PC-9 (cell line): ENCODE results near the gene LCN12. TPM values are rescaled to one million over a fixed set of nuclear protein-coding genes. Genes with fewer than 3 reads are reported as not detected.

Source experiments
- BruUV-seq: library from RNA; stranded (reverse); fragments of 400-500 nt; replicated peaks from 2 replicates; lab custom pipeline; 2021; lab: Mats Ljungman, UMichigan
- CTCF ChIA-PET: fragments of 300-600 bp; sonication (Branson Sonifier 250); formaldehyde crosslinking; loops from one replicate; lab custom pipeline; 2022; ENCODE audit warnings: antibody characterized with exemption; lab: Charles Lee
- POLR2A ChIA-PET: fragments of 300-600 bp; sonication (Branson Sonifier 250); formaldehyde crosslinking; loops from one replicate; lab custom pipeline; 2022; ENCODE audit warnings: antibody characterized with exemption; ENCODE audit not compliant: unreplicated experiment; lab: Charles Lee
- DNase-seq, 2 experiments: peaks; one replicate each; pipeline versions ENCODE4 v3.0.0 to v3.0.0-alpha.2; 2015 to 2022; ENCODE audit warnings: mixed read lengths in 1 of 2
- H2AFZ ChIP-seq: fragments of 200-600 bp; sonication (generic); 2 replicates; pipeline ENCODE4 v1.8.1; 2017; ENCODE audit warnings: antibody characterized with exemption
- H3F3A ChIP-seq: fragments of 200-600 bp; sonication (generic); 2 replicates; pipeline ENCODE4 v1.8.1; 2017; ENCODE audit warnings: antibody characterized with exemption, mild to moderate bottlenecking, low read depth; ENCODE audit not compliant: insufficient read depth
- H3K27ac ChIP-seq: fragments of 200-600 bp; sonication (generic); 2 replicates; pipeline ENCODE4 v1.6.1; 2016; ENCODE audit warnings: mixed run types
- H3K27me3 ChIP-seq: fragments of 200-600 bp; sonication (generic); 2 replicates; pipeline ENCODE4 v1.6.1; 2016; ENCODE audit warnings: low read depth, mixed run types; ENCODE audit not compliant: insufficient read depth
- H3K36me3 ChIP-seq: fragments of 200-600 bp; sonication (generic); 2 replicates; pipeline ENCODE4 v1.6.1; 2016; ENCODE audit warnings: low read depth, mixed run types
- H3K4me1 ChIP-seq: fragments of 200-600 bp; sonication (generic); replicated peaks from 2 replicates; pipeline ENCODE4 v1.6.1; 2016; ENCODE audit warnings: mixed run types; ENCODE audit not compliant: insufficient read depth
- H3K4me2 ChIP-seq: fragments of 200-600 bp; sonication (generic); 2 replicates; pipeline ENCODE4 v1.6.1; 2017; ENCODE audit warnings: mixed run types
- H3K4me3 ChIP-seq: fragments of 200-600 bp; sonication (generic); 2 replicates; pipeline ENCODE4 v1.6.1; 2016; ENCODE audit warnings: mixed run types
- H3K79me2 ChIP-seq: fragments of 200-600 bp; sonication (generic); 2 replicates; pipeline ENCODE4 v1.6.1; 2017; ENCODE audit warnings: low read depth, mixed run types
- H3K9me2 ChIP-seq: fragments of 200-600 bp; sonication (generic); 2 replicates; pipeline ENCODE4 v1.8.1; 2017; ENCODE audit warnings: mild to moderate bottlenecking; ENCODE audit not compliant: insufficient read depth
- H3K9me3 ChIP-seq: fragments of 200-600 bp; sonication (generic); 2 replicates; pipeline ENCODE4 v1.8.1; 2016; ENCODE audit warnings: low read depth; ENCODE audit not compliant: insufficient read depth
- H4K20me1 ChIP-seq: fragments of 200-600 bp; sonication (generic); 2 replicates; pipeline ENCODE4 v1.8.1; 2017; ENCODE audit not compliant: insufficient read depth
- EZH2 ChIP-seq: fragments of 200-600 bp; sonication (generic); IDR thresholded peaks from 2 replicates; pipeline ENCODE4 v1.8.0; 2017; ENCODE audit warnings: antibody characterized with exemption, low read depth
- intact Hi-C: fragments of 100-400 bp; cut with micrococcal nuclease; formaldehyde crosslinking; loops from one replicate; pipeline ENCODE4 v1.10.0; 2022; ENCODE audit not compliant: unreplicated experiment
- total RNA-seq: library from RNA; stranded (reverse); gene quantifications from 2 replicates; pipeline ENCODE4 v1.2.3, GENCODE V29; 2021
- TF ChIP-seq, protein P1 (sequence below): fragments of 200-600 bp; sonication (generic); conservative IDR thresholded peaks from 2 replicates; pipeline ENCODE4 v1.6.1; 2017; ENCODE audit warnings: mixed run types, antibody characterized with exemption, mild to moderate bottlenecking, moderate library complexity

LCN12 gene
- total RNA-seq, 1 experiment from 2014 or later: 9.3 TPM

DNA sequence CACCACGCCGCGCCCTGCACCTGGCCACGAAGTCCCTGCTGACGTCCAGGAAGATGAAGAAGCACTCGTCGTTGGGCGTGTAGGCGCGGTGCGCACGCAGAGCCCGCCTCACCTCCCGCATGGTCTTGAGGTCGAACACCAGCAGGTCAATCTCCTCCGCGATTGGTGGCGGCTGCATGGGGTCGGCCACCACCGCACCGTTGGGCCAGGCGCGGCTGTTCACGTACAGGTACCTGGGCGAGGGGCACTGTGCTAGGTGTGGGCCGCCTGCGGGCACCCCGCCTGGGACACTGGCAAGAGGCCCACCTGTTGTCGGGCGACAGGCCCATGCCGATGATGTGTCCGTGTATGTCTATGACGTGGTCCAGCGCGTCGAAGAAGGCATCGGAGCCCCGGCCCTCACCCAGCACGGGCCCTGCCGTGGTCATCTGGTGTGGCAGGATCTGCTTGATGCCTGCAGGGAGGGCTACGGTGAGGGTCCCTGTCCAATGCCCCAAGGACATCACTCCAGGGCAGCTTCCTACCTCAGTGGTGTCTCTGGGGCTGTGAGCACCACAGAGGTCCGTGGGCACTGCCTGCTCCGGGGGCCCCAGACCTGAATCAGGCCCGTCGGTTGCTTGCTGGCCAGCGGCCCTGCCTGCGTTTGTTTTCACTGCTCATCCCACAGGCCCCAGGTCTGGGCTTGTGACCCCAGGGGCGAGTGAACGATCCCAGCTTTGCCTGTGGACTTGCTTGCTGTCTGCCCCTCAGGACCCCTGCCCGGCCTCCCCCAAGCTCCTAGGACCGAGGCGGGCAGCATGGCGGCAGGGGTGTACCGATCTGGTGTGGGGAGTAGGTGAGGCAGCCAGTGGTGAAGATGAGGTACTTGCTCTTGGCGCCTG, 10.6 kb upstream of the LCN12 start:
- no peaks in the 10 kb centered on the region; the same call in none of the 2 replicates for H4K20me1 ChIP-seq
- intact Hi-C loops: loop anchor here (5.0 kb wide), 1 partner anchor 59 kb away; no protein-coding TSS in a partner anchor
- H3K27ac ChIP-seq: no peak overlapping the region
- H3K9me3 ChIP-seq: no peaks in the 10 kb centered on the region
- H2AFZ ChIP-seq: no peak overlapping the region
- H3K27me3 ChIP-seq: no peaks in the 10 kb centered on the region
- no peaks in the 10 kb centered on the region for H3K9me2 ChIP-seq
- peaks cover 7% of the 10 kb centered on the region for H3K36me3 ChIP-seq
- peaks cover 6% of the 10 kb centered on the region; the same call in 1 of the 2 replicates for H3K4me1 ChIP-seq
- no peak overlapping the region for H3K4me3 ChIP-seq
- no peak overlapping the region for H3K4me2 ChIP-seq
- ChIA-PET CTCF (interaction anchor here (0.6 kb wide), 1 partner anchor 32 kb away, joined by 3 read pairs; no protein-coding TSS in a partner anchor), POLR2A (interaction anchor here (0.5 kb wide), 1 partner anchor 94 kb away, joined by 12 read pairs; no protein-coding TSS in a partner anchor)
- H3K79me2 ChIP-seq: peaks cover 18% of the 10 kb centered on the region
- H3F3A ChIP-seq: peaks cover 15% of the 10 kb centered on the region; the same call in 1 of the 2 replicates
- no peak for TF ChIP-seq EZH2
- TF ChIP-seq, protein P1, sequence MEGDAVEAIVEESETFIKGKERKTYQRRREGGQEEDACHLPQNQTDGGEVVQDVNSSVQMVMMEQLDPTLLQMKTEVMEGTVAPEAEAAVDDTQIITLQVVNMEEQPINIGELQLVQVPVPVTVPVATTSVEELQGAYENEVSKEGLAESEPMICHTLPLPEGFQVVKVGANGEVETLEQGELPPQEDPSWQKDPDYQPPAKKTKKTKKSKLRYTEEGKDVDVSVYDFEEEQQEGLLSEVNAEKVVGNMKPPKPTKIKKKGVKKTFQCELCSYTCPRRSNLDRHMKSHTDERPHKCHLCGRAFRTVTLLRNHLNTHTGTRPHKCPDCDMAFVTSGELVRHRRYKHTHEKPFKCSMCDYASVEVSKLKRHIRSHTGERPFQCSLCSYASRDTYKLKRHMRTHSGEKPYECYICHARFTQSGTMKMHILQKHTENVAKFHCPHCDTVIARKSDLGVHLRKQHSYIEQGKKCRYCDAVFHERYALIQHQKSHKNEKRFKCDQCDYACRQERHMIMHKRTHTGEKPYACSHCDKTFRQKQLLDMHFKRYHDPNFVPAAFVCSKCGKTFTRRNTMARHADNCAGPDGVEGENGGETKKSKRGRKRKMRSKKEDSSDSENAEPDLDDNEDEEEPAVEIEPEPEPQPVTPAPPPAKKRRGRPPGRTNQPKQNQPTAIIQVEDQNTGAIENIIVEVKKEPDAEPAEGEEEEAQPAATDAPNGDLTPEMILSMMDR: no peak
- no TSS peak for BruUV-seq
- DNase-seq: no peak

DNA sequence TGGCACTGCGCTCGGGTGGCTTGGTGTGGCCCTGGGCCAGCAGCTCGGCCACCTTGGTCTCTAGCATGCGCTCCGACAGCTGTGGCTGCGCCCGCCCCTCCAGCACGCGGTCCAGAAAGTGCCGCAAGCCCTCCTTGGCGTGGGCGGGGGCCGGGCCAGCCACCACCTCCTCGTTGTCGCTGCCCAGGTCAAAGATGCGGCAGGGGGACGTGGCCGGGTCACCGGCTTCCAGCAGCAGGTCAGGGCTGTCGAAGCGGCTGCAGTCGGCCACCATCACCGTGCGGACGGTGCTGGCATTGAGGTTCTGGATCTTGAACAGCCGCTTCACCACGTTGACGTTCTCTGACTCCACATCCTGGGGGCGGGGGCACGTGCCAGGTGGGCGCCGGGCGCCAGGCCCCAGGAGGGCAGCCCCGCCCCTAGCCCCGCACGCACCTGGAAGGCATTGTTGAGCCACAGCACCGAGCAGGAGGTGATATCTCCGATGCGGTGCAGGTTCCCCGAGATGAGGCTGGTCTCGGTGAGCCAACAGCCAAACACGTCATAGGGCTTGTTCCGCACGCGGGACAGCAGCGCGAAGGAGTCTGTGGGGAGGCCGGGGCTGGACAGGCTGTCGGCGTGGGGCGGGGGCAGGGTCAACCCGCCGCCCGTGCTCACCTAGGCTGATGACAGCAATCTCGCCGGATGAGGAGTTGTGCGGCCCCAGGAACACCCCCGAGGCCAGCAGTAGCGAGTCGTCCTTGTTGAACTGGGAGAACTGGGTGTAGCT, 9.8 kb upstream of the LCN12 start:
- H3K27me3 ChIP-seq: no peaks in the 10 kb centered on the region
- peaks cover 18% of the 10 kb centered on the region; the same call in 1 of the 2 replicates for H3F3A ChIP-seq
- no peak overlapping the region for H3K27ac ChIP-seq
- no peak overlapping the region for H2AFZ ChIP-seq
- no peaks in the 10 kb centered on the region; the same call in none of the 2 replicates for H4K20me1 ChIP-seq
- peaks cover 6% of the 10 kb centered on the region; the same call in 1 of the 2 replicates for H3K4me1 ChIP-seq
- peaks cover 18% of the 10 kb centered on the region for H3K79me2 ChIP-seq
- peak overlapping the region; percentile 95 for H3K4me2 ChIP-seq
- H3K36me3 ChIP-seq: peaks cover 7% of the 10 kb centered on the region
- no peak for TF ChIP-seq EZH2
- TF ChIP-seq, protein P1: no peak
- intact Hi-C loops: loop anchor here (5.0 kb wide), 1 partner anchor 60 kb away; no protein-coding TSS in a partner anchor
- DNase-seq: no peak
- POLR2A ChIA-PET: no interaction called here
- no peaks in the 10 kb centered on the region for H3K9me2 ChIP-seq
- H3K9me3 ChIP-seq: no peaks in the 10 kb centered on the region
- H3K4me3 ChIP-seq: no peak overlapping the region
- BruUV-seq: TSS peak; percentile 20
- CTCF ChIA-PET: interaction anchor here (0.6 kb wide), 1 partner anchor 31 kb away, joined by 3 read pairs; no protein-coding TSS in a partner anchor

DNA sequence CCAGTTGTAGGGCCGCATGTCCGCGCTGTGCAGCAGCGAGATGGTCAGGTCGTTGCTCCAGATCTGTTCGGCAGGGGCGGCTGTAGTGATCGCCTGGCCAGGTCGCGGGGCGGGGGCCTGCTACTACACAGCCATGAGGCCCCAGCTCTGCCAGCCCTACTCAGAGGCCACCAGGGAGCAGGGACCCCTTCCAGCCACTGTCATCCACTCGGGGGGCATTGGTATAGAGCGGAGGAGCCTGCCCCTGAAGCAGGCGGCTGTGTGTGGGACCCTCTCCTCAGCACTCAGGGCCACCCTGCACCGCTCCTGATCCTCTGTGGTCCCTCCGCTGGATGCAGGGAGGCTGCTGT, 9.2 kb upstream of the LCN12 start:
- Histone ChIP-seq H3K4me3 (peak overlapping the region; percentile 87; the same call in 1 of the 2 replicates), H3K27ac (no peak overlapping the region), H3K36me3 (peaks cover 7% of the 10 kb centered on the region), H3K79me2 (peaks cover 18% of the 10 kb centered on the region), H3F3A (peaks cover 16% of the 10 kb centered on the region; the same call in 1 of the 2 replicates), H3K27me3 (no peaks in the 10 kb centered on the region), H3K4me2 (peak overlapping the region; percentile 95), H3K9me2 (no peaks in the 10 kb centered on the region), H2AFZ (no peak overlapping the region), H4K20me1 (no peaks in the 10 kb centered on the region; the same call in none of the 2 replicates), H3K9me3 (no peaks in the 10 kb centered on the region), H3K4me1 (peaks cover 7% of the 10 kb centered on the region; the same call in 1 of the 2 replicates)
- no peak for TF ChIP-seq EZH2
- TF ChIP-seq, protein P1: no peak
- POLR2A ChIA-PET: no interaction called here
- intact Hi-C loops: loop anchor here (5.0 kb wide), 1 partner anchor 61 kb away; no protein-coding TSS in a partner anchor
- no TSS peak for BruUV-seq
- DNase-seq: no peak
- CTCF ChIA-PET: no interaction called here
